HL-60 (cell line): ENCODE data around the gene S1PR3.

ENCODE experiments used
- SPI1 ChIP-seq: IDR thresholded peaks from 2 replicates; pipeline ENCODE4 v1.6.1; 2012; ENCODE audit warnings: low read depth, mild to moderate bottlenecking, borderline replicate concordance
- TF ChIP-seq, protein P1 (sequence below): IDR thresholded peaks from 2 replicates; pipeline ENCODE4 v1.6.1; 2012; ENCODE audit warnings: low read depth; ENCODE audit not compliant: insufficient replicate concordance
- TF ChIP-seq, protein P2 (sequence below): IDR thresholded peaks from one replicate; pipeline ENCODE4 v1.5.1; 2011; ENCODE audit warnings: low read length, control low read depth, inconsistent platforms; ENCODE audit not compliant: insufficient read depth

DNA sequence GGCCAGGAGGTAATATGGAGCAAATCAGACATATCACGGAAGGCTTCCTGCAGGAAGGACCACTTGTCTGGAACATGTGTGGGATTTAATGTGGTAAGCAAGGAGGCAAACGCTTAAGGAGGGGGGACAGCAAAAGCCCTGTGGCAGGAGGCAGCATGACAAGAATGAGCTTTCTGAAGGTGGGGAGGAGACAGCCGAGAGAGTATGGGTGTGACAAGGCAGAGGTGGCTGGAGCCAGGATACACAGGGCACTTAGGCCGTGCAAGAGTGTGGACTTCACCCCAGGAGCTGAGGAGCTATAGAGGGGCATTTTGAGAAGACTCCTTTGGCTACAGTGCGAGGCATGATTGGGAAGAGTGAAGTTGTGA is 14.4 kb upstream of the S1PR3 start:
- TF ChIP-seq, protein P1, sequence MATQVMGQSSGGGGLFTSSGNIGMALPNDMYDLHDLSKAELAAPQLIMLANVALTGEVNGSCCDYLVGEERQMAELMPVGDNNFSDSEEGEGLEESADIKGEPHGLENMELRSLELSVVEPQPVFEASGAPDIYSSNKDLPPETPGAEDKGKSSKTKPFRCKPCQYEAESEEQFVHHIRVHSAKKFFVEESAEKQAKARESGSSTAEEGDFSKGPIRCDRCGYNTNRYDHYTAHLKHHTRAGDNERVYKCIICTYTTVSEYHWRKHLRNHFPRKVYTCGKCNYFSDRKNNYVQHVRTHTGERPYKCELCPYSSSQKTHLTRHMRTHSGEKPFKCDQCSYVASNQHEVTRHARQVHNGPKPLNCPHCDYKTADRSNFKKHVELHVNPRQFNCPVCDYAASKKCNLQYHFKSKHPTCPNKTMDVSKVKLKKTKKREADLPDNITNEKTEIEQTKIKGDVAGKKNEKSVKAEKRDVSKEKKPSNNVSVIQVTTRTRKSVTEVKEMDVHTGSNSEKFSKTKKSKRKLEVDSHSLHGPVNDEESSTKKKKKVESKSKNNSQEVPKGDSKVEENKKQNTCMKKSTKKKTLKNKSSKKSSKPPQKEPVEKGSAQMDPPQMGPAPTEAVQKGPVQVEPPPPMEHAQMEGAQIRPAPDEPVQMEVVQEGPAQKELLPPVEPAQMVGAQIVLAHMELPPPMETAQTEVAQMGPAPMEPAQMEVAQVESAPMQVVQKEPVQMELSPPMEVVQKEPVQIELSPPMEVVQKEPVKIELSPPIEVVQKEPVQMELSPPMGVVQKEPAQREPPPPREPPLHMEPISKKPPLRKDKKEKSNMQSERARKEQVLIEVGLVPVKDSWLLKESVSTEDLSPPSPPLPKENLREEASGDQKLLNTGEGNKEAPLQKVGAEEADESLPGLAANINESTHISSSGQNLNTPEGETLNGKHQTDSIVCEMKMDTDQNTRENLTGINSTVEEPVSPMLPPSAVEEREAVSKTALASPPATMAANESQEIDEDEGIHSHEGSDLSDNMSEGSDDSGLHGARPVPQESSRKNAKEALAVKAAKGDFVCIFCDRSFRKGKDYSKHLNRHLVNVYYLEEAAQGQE = no peak
- TF ChIP-seq, protein P2, sequence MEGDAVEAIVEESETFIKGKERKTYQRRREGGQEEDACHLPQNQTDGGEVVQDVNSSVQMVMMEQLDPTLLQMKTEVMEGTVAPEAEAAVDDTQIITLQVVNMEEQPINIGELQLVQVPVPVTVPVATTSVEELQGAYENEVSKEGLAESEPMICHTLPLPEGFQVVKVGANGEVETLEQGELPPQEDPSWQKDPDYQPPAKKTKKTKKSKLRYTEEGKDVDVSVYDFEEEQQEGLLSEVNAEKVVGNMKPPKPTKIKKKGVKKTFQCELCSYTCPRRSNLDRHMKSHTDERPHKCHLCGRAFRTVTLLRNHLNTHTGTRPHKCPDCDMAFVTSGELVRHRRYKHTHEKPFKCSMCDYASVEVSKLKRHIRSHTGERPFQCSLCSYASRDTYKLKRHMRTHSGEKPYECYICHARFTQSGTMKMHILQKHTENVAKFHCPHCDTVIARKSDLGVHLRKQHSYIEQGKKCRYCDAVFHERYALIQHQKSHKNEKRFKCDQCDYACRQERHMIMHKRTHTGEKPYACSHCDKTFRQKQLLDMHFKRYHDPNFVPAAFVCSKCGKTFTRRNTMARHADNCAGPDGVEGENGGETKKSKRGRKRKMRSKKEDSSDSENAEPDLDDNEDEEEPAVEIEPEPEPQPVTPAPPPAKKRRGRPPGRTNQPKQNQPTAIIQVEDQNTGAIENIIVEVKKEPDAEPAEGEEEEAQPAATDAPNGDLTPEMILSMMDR = no peak
- no peak for TF ChIP-seq SPI1
